Measurements from ENCODE around the gene GAGE12F.
"Not testable (repeated sequence)": the region's sequence is repeated elsewhere in the genome, so short reads cannot be mapped to it uniquely, and the experiment has no call there.

Gene GAGE12F, protein sequence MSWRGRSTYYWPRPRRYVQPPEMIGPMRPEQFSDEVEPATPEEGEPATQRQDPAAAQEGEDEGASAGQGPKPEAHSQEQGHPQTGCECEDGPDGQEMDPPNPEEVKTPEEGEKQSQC

DNA sequence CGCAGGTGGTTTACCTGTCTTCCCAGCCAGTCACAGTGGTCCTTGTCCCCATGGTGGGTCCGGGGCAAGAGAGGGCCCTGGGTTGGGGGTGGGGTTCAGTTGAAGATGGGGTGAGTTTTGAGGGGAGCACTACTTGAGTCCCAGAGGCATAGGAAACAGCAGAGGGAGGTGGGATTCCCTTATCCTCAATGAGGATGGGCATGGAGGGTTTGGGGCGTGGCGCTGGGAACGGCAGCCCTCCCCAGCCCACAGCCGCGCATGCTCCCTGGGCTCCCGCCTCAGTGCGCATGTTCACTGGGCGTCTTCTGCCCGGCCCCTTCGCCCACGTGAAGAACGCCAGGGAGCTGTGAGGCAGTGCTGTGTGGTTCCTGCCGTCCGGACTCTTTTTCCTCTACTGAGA lies at the start of gene GAGE12F:
Gene GAGE12F (plus strand): TSS at position 301 of the 400 bp plus-strand sequence. CDS start 1,155 bp downstream, outside the sequence.
- DNase-seq = not testable (repeated sequence)

DNA sequence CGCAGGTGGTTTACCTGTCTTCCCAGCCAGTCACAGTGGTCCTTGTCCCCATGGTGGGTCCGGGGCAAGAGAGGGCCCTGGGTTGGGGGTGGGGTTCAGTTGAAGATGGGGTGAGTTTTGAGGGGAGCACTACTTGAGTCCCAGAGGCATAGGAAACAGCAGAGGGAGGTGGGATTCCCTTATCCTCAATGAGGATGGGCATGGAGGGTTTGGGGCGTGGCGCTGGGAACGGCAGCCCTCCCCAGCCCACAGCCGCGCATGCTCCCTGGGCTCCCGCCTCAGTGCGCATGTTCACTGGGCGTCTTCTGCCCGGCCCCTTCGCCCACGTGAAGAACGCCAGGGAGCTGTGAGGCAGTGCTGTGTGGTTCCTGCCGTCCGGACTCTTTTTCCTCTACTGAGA lies 28.8 kb upstream of the GAGE12F start, which contains the start of gene GAGE12C:
Gene GAGE12C (plus strand): TSS at position 301 of the 400 bp plus-strand sequence. CDS start 1,155 bp downstream, outside the sequence.
- DNase-seq = not testable (repeated sequence)

GRCh38 chrX:49541433-49541832 lies 19.2 kb upstream of the GAGE12F start, which contains the start of gene GAGE12D:
TSS of gene GAGE12D (plus strand) at chrX:49541733. CDS start at chrX:49542888, 1,155 bp downstream.
- not testable (repeated sequence) for DNase-seq

DNA sequence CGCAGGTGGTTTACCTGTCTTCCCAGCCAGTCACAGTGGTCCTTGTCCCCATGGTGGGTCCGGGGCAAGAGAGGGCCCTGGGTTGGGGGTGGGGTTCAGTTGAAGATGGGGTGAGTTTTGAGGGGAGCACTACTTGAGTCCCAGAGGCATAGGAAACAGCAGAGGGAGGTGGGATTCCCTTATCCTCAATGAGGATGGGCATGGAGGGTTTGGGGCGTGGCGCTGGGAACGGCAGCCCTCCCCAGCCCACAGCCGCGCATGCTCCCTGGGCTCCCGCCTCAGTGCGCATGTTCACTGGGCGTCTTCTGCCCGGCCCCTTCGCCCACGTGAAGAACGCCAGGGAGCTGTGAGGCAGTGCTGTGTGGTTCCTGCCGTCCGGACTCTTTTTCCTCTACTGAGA lies 9.7 kb upstream of the GAGE12F start, which contains the start of gene GAGE12E:
Gene GAGE12E (plus strand): TSS at position 301 of the 400 bp plus-strand sequence. CDS start 1,155 bp downstream, outside the sequence.
- not testable (repeated sequence) for DNase-seq

GRCh38 chrX:49568728-49569127 lies 8.1 kb downstream of the GAGE12F start:
- DNase-seq = peak; percentile 37

DNA sequence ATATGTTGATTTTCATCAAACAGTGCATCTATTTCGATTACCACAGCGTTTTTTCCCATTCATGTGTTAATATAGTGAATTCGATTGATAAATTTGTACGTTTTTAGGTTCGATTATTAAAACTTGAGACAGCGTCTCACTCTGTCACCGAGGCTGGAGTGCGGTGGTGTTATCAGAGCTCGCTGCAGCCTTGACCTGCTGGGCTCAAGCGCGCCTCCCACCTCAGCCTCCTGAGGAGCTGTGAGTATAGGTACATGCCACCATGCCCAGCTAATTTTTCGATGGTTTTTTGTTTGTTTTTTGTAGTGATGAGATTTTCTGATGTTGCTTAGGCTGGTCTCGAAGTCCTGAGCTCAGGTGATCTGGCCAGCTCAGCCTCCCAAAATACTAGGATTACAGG lies 8.5 kb downstream of the GAGE12F start:
- not testable (repeated sequence) for DNase-seq

DNA sequence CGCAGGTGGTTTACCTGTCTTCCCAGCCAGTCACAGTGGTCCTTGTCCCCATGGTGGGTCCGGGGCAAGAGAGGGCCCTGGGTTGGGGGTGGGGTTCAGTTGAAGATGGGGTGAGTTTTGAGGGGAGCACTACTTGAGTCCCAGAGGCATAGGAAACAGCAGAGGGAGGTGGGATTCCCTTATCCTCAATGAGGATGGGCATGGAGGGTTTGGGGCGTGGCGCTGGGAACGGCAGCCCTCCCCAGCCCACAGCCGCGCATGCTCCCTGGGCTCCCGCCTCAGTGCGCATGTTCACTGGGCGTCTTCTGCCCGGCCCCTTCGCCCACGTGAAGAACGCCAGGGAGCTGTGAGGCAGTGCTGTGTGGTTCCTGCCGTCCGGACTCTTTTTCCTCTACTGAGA lies 9.5 kb downstream of the GAGE12F start, which contains the start of gene GAGE12G:
Gene GAGE12G (plus strand): TSS at position 301 of the 400 bp plus-strand sequence. CDS start 1,155 bp downstream, outside the sequence.
- not testable (repeated sequence) for DNase-seq

GRCh38 chrX:49579649-49580048 lies 19.0 kb downstream of the GAGE12F start, which contains the start of gene GAGE12H:
TSS of gene GAGE12H (plus strand) at chrX:49579949. CDS start at chrX:49581104, 1,155 bp downstream.
- not testable (repeated sequence) for DNase-seq

GRCh38 chrX:49589196-49589595 lies 28.6 kb downstream of the GAGE12F start, which contains the start of gene GAGE2A:
TSS of gene GAGE2A (plus strand) at chrX:49589496. CDS start at chrX:49590651, 1,155 bp downstream.
- not testable (repeated sequence) for DNase-seq

GRCh38 chrX:49589769-49590478 lies 29.3 kb downstream of the GAGE12F start:
- not testable (repeated sequence) for DNase-seq

- peak; percentile 56 for DNase-seq
These were observed 29.8 kb downstream of the GAGE12F start for GRCh38 chrX:49590488-49590887.

DNA sequence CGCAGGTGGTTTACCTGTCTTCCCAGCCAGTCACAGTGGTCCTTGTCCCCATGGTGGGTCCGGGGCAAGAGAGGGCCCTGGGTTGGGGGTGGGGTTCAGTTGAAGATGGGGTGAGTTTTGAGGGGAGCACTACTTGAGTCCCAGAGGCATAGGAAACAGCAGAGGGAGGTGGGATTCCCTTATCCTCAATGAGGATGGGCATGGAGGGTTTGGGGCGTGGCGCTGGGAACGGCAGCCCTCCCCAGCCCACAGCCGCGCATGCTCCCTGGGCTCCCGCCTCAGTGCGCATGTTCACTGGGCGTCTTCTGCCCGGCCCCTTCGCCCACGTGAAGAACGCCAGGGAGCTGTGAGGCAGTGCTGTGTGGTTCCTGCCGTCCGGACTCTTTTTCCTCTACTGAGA lies 38.1 kb downstream of the GAGE12F start, which contains the start of gene GAGE1:
Gene GAGE1 (plus strand): TSS at position 301 of the 400 bp plus-strand sequence. CDS start 1,155 bp downstream, outside the sequence.
- DNase-seq = not testable (repeated sequence)

DNA sequence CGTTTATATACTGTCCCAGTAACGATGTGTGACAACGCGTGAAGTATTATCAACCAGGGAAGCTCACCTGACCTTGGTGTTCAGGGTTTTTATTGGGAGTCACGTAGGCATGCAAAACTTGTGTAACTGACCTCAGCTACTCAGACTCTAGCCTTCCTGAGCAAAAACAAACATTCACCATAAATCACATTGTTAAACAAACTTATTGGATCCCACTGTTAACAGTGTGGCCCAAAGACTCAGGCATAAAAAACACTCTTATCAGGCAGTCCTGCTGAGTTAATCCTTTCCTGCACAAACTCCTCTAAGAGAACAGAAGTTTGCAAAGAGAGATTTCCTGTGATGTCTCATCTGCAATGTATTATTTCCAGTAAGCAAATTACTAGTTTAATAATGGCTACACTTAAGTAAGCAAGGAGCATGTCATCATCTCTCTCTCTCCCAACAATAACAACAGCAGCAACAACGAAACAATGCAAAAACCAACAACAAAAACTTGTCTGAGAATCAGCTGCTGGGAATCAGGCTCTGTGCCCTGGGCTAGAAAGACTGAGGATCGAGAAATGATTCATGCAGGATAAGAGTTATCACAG lies 50.2 kb downstream of the GAGE12F start:
- no peak for DNase-seq

All from activated CD8-positive, alpha-beta memory T cell treated with anti-CD3 and anti-CD28 coated beads for 24 hours (primary cell).